ENCODE results near the gene ARMC3. TPM values are rescaled to one million over a fixed set of nuclear protein-coding genes. Genes with fewer than 3 reads are reported as not detected.

The ARMC3 gene
- total RNA-seq, 1 donor from 2014 or later: not detected

DNA sequence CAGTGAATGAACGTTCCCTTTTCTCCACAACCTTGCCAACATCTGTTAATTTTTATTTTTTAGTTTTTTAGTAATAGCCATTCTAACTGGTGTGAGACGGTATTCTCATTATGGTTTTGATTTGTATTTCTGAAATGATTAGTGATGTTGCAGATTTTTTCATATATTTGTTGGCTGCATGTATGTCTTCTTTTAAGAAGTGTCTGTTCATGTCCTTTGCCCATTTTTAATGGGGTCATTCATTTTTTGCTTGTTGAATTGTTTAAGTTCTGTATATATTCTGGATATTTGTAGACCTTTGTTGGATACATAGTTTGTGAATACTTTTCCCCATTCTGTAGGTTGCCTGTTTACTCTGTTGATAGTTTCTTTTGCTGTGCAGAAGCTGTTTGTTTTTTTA, 93.6 kb downstream of the ARMC3 start:
- Mint-ChIP-seq H3K4me1 (ENCODE audit: unreplicated experiment) (no peaks in the 10 kb centered on the region), H3K4me3 (ENCODE audit: unreplicated experiment) (no peak overlapping the region), H3K27me3 (ENCODE audit: unreplicated experiment) (peaks cover 41% of the 10 kb centered on the region), H3K9me3 (ENCODE audit: unreplicated experiment) (peaks cover 11% of the 10 kb centered on the region), H3K36me3 (ENCODE audit: unreplicated experiment) (peaks cover 1% of the 10 kb centered on the region), H3K27ac (ENCODE audit: unreplicated experiment) (no peak overlapping the region)
- TF ChIP-seq, protein P1, sequence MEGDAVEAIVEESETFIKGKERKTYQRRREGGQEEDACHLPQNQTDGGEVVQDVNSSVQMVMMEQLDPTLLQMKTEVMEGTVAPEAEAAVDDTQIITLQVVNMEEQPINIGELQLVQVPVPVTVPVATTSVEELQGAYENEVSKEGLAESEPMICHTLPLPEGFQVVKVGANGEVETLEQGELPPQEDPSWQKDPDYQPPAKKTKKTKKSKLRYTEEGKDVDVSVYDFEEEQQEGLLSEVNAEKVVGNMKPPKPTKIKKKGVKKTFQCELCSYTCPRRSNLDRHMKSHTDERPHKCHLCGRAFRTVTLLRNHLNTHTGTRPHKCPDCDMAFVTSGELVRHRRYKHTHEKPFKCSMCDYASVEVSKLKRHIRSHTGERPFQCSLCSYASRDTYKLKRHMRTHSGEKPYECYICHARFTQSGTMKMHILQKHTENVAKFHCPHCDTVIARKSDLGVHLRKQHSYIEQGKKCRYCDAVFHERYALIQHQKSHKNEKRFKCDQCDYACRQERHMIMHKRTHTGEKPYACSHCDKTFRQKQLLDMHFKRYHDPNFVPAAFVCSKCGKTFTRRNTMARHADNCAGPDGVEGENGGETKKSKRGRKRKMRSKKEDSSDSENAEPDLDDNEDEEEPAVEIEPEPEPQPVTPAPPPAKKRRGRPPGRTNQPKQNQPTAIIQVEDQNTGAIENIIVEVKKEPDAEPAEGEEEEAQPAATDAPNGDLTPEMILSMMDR (IDR thresholded peaks at IDR 0.05): no peak
- no peak for DNase-seq (ENCODE audit: extremely low spot score, unreplicated experiment)

DNA sequence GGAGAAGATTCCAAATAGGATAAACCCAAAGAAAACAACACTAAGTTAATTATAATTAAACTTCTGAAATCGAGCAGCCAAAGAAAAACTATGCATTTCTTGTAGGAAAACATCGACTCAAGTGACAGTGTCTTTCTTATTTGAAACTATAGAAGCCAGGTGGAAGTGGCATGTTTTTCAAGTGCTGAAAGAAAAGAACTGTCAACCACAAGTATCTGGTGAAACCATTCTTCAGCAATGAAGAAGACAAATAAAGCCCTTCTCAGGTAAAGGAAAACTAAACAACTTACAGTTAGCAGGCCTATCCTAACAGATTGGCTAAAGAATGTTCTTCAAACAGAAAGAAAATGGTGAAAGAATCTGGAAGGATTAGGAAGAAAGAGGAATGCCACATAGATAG, 96.1 kb downstream of the ARMC3 start:
- no peak for DNase-seq (ENCODE audit: extremely low spot score, unreplicated experiment)
- peaks cover 1% of the 10 kb centered on the region for H3K36me3 Mint-ChIP-seq (ENCODE audit: unreplicated experiment)
- no peak overlapping the region for H3K27ac Mint-ChIP-seq (ENCODE audit: unreplicated experiment)
- H3K9me3 Mint-ChIP-seq (ENCODE audit: unreplicated experiment): peaks cover 11% of the 10 kb centered on the region
- TF ChIP-seq, protein P1 (IDR thresholded peaks at IDR 0.05): no peak
- H3K4me1 Mint-ChIP-seq (ENCODE audit: unreplicated experiment): no peaks in the 10 kb centered on the region
- H3K27me3 Mint-ChIP-seq (ENCODE audit: unreplicated experiment): peaks cover 52% of the 10 kb centered on the region
- no peak overlapping the region for H3K4me3 Mint-ChIP-seq (ENCODE audit: unreplicated experiment)

DNA sequence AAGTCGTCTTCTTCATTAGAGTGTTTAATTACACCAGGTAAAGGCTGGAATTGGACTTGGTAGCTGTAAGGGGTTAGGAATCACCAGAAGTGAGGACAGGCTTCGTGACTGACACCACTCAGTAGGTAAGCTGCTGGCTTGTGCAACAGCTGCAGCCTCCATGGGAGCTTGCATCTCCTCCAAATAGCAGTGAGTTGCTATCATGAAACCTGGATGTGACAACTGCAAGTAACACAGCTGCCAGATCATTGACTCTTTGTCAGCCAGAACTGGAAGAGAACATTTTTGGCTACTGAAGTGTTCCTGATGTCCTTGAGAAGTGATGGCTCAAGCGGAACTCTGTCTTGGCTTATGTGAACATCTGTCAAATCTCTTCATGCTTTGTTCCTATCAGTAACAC, 103.5 kb downstream of the ARMC3 start:
- H3K27me3 Mint-ChIP-seq (ENCODE audit: unreplicated experiment): peaks cover 45% of the 10 kb centered on the region
- no peak for DNase-seq (ENCODE audit: extremely low spot score, unreplicated experiment)
- H3K27ac Mint-ChIP-seq (ENCODE audit: unreplicated experiment): no peak overlapping the region
- H3K9me3 Mint-ChIP-seq (ENCODE audit: unreplicated experiment): no peaks in the 10 kb centered on the region
- H3K36me3 Mint-ChIP-seq (ENCODE audit: unreplicated experiment): no peaks in the 10 kb centered on the region
- no peaks in the 10 kb centered on the region for H3K4me1 Mint-ChIP-seq (ENCODE audit: unreplicated experiment)
- TF ChIP-seq, protein P1 (IDR thresholded peaks at IDR 0.05): no peak
- H3K4me3 Mint-ChIP-seq (ENCODE audit: unreplicated experiment): no peak overlapping the region

DNA sequence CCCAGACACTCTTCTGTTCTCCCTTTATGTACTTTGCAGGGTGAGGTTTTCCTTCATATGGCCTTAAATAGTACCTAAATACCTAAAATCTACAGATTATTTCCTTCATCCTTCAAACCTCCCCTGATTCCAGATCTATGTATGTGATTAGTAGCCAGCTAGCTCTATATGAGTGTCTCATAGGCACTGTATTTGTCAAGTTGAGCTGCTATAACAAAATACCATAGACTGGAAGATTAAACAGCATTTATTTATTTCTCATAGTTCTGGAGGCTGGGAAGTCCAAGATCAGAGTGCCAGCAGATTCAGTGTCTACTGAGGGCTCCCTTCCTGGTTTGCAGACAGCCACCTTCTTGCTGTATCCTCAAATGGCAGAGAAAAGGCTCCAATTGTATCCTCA, 106.9 kb downstream of the ARMC3 start:
- Mint-ChIP-seq H3K27me3 (ENCODE audit: unreplicated experiment) (peaks cover 44% of the 10 kb centered on the region), H3K36me3 (ENCODE audit: unreplicated experiment) (no peaks in the 10 kb centered on the region), H3K4me1 (ENCODE audit: unreplicated experiment) (no peaks in the 10 kb centered on the region), H3K27ac (ENCODE audit: unreplicated experiment) (no peak overlapping the region), H3K4me3 (ENCODE audit: unreplicated experiment) (no peak overlapping the region), H3K9me3 (ENCODE audit: unreplicated experiment) (no peaks in the 10 kb centered on the region)
- TF ChIP-seq, protein P1 (IDR thresholded peaks at IDR 0.05): no peak
- DNase-seq (ENCODE audit: extremely low spot score, unreplicated experiment): no peak

DNA sequence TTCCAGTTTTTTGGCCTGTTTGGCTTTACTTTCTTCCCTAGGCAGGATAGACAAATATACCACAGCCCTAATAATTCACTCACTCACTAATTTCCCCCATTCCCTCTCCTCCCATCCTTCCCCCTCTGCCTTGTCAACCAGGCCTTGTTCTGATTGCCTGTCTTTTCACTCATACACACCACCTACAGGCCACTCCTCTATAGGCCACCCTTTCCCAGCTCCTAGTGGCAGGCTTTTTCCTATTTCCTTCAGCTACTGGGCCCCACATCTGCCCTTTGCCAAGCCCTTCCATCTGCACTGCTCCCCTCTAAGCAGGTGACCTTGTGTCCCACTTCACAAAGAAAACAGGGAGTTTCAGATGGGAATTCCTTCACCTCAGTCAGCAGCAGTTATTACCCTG, 107.7 kb downstream of the ARMC3 start:
- Mint-ChIP-seq H3K27ac (ENCODE audit: unreplicated experiment) (no peak overlapping the region), H3K27me3 (ENCODE audit: unreplicated experiment) (peaks cover 42% of the 10 kb centered on the region), H3K4me1 (ENCODE audit: unreplicated experiment) (no peaks in the 10 kb centered on the region), H3K36me3 (ENCODE audit: unreplicated experiment) (no peaks in the 10 kb centered on the region), H3K4me3 (ENCODE audit: unreplicated experiment) (no peak overlapping the region), H3K9me3 (ENCODE audit: unreplicated experiment) (no peaks in the 10 kb centered on the region)
- no peak for DNase-seq (ENCODE audit: extremely low spot score, unreplicated experiment)
- TF ChIP-seq, protein P1 (IDR thresholded peaks at IDR 0.05): no peak

Data from osteocyte (in vitro differentiated cells).